H1 (cell line): ENCODE measurements around the gene HOXA11. TPM values are rescaled to one million over a fixed set of nuclear protein-coding genes. Genes with fewer than 3 reads are reported as not detected.

Experiments
- CTCF ChIA-PET: fragments of 300-600 bp; sonication (Branson Sonifier 250); formaldehyde crosslinking; loops from one replicate; lab custom pipeline; 2021; ENCODE audit not compliant: partially characterized antibody; lab: Charles Lee
- POLR2A ChIA-PET: fragments of 300-600 bp; sonication (Branson Sonifier 250); formaldehyde crosslinking; loops from one replicate; lab custom pipeline; 2021; ENCODE audit warnings: inconsistent platforms; ENCODE audit not compliant: partially characterized antibody; lab: Charles Lee
- DNase-seq, 2 experiments: peaks; one replicate each; pipeline versions ENCODE4 v3.0.0 to v3.0.0-alpha.2; 2010 to 2022; ENCODE audit warnings: low spot score in 2 of 2, low read depth in 1 of 2, mixed read lengths in 1 of 2
- FAIRE-seq: peaks from 2 replicates; lab custom pipeline; 2011; peaks lifted over from hg19 to GRCh38; lab: Jason Lieb, UNC
- H2AFZ ChIP-seq: 2 replicates; pipeline ENCODE4 v1.8.1; 2012; ENCODE audit warnings: low read length, inconsistent platforms
- H2AK5ac ChIP-seq: 2 replicates; pipeline ENCODE4 v1.6.1; 2013; ENCODE audit warnings: low read depth, low read length
- H2BK120ac ChIP-seq: replicated peaks from 2 replicates; pipeline ENCODE3; 2013; ENCODE audit warnings: low read depth, low read length, inconsistent platforms
- H2BK12ac ChIP-seq: 2 replicates; pipeline ENCODE4 v1.6.1; 2013; ENCODE audit warnings: low read depth, low read length
- H2BK15ac ChIP-seq: 2 replicates; pipeline ENCODE4 v1.6.1; 2013; ENCODE audit warnings: low read length
- H2BK20ac ChIP-seq: 2 replicates; pipeline ENCODE4 v1.6.1; 2013; ENCODE audit warnings: low read length
- H2BK5ac ChIP-seq: 2 replicates; pipeline ENCODE4 v1.6.1; 2013; ENCODE audit warnings: low read depth, low read length
- H3K14ac ChIP-seq: 2 replicates; pipeline ENCODE4 v1.6.1; 2013; ENCODE audit warnings: inconsistent platforms; ENCODE audit not compliant: insufficient read length
- H3K18ac ChIP-seq: 2 replicates; pipeline ENCODE4 v1.6.1; 2013; ENCODE audit warnings: low read length; ENCODE audit errors: extremely low read depth
- H3K23ac ChIP-seq: 2 replicates; pipeline ENCODE4 v1.6.1; 2013; ENCODE audit warnings: inconsistent platforms; ENCODE audit not compliant: insufficient read length
- H3K23me2 ChIP-seq: 2 replicates; pipeline ENCODE4 v1.6.1; 2013; ENCODE audit warnings: low read depth, low read length
- H3K27ac ChIP-seq: 2 replicates; pipeline ENCODE4 v1.6.1; 2011; ENCODE audit warnings: low read depth, low read length, inconsistent platforms
- H3K27me3 ChIP-seq, 4 experiments: replicated peaks in 1 of 4; 1 replicate in 1 of 4; 2 replicates in 3 of 4; pipeline versions ENCODE4 v1.6.1 to v1.8.1; 2011 to 2013; ENCODE audit warnings: low read length in 3 of 4, mild to moderate bottlenecking in 3 of 4, inconsistent platforms in 2 of 4, mixed read lengths in 2 of 4, moderate library complexity in 1 of 4; ENCODE audit not compliant: control insufficient read depth in 3 of 4, insufficient read depth in 3 of 4; ENCODE audit errors: extremely low read depth in 1 of 4
- H3K36me3 ChIP-seq, 4 experiments: 2 replicates each; pipeline versions ENCODE4 v1.6.1 to v1.8.1; 2011 to 2013; ENCODE audit warnings: mild to moderate bottlenecking in 4 of 4, low read length in 3 of 4, moderate library complexity in 2 of 4, control low read depth in 1 of 4, inconsistent platforms in 1 of 4; ENCODE audit not compliant: insufficient read depth in 4 of 4, control insufficient read depth in 2 of 4
- H3K4ac ChIP-seq: replicated peaks from 2 replicates; pipeline ENCODE3; 2013; ENCODE audit warnings: low read length, low read depth, mixed read lengths, inconsistent platforms; ENCODE audit not compliant: insufficient read length
- H3K4me1 ChIP-seq, 4 experiments: replicated peaks in 1 of 4; 1 replicate in 1 of 4; 2 replicates in 3 of 4; pipeline versions ENCODE4 v1.6.1 to v1.8.1; 2011 to 2013; ENCODE audit warnings: low read length in 3 of 4, inconsistent platforms in 2 of 4, mixed read lengths in 1 of 4; ENCODE audit not compliant: insufficient read depth in 4 of 4, control insufficient read depth in 3 of 4
- H3K4me2 ChIP-seq, 2 experiments: 2 replicates each; pipeline versions ENCODE4 v1.6.1 to v1.8.1; 2011 to 2013; ENCODE audit warnings: low read depth in 2 of 2, low read length in 2 of 2, control low read depth in 1 of 2, inconsistent platforms in 1 of 2, mild to moderate bottlenecking in 1 of 2; ENCODE audit not compliant: insufficient read depth in 1 of 2
- H3K4me3 ChIP-seq, 4 experiments: fragments of 200-600, 300-600 bp in 1 of 4; sonication (generic), shearing (Covaris generic), sonication (Bioruptor Twin) in 1 of 4; 2 replicates each; pipeline versions ENCODE4 v1.5.1 to v1.8.1; 2011 to 2016; ENCODE audit warnings: low read length in 4 of 4, low read depth in 3 of 4, control low read depth in 2 of 4, inconsistent platforms in 2 of 4, mild to moderate bottlenecking in 2 of 4, mixed read lengths in 1 of 4, moderate library complexity in 1 of 4; ENCODE audit not compliant: insufficient read depth in 2 of 4; ENCODE audit errors: extremely low read depth in 1 of 4
- H3K56ac ChIP-seq: replicated peaks from 2 replicates; pipeline ENCODE3; 2013; ENCODE audit warnings: low read depth, mild to moderate bottlenecking, mixed read lengths, low read length, inconsistent platforms; ENCODE audit not compliant: insufficient read length
- H3K79me1 ChIP-seq: 2 replicates; pipeline ENCODE4 v1.6.1; 2013; ENCODE audit warnings: low read depth, low read length, control low read depth
- H3K79me2 ChIP-seq, 2 experiments: 2 replicates each; pipeline versions ENCODE4 v1.6.1 to v1.8.1; 2012 to 2013; ENCODE audit warnings: low read length in 2 of 2, mild to moderate bottlenecking in 2 of 2, inconsistent platforms in 1 of 2; ENCODE audit not compliant: insufficient read depth in 2 of 2, control insufficient read depth in 1 of 2
- H3K9ac ChIP-seq, 4 experiments: replicated peaks in 1 of 4; 1 replicate in 1 of 4; 2 replicates in 3 of 4; pipeline versions ENCODE4 v1.6.1 to v1.8.1; 2011 to 2013; ENCODE audit warnings: low read depth in 3 of 4, low read length in 3 of 4, control low read depth in 2 of 4, mild to moderate bottlenecking in 2 of 4, moderate library complexity in 2 of 4, inconsistent platforms in 1 of 4; ENCODE audit errors: extremely low read depth in 1 of 4
- H3K9me3 ChIP-seq, 2 experiments: 2 replicates each; pipeline versions ENCODE4 v1.6.1 to v1.8.1; 2012 to 2013; ENCODE audit warnings: mild to moderate bottlenecking in 2 of 2, moderate library complexity in 2 of 2, control low read depth in 1 of 2, inconsistent platforms in 1 of 2, low read depth in 1 of 2, low read length in 1 of 2, mixed read lengths in 1 of 2; ENCODE audit not compliant: insufficient read depth in 2 of 2
- H4K20me1 ChIP-seq, 2 experiments: replicated peaks in 1 of 2; 2 replicates each; pipeline versions ENCODE3 to v1.8.1; 2011 to 2013; ENCODE audit warnings: inconsistent platforms in 2 of 2, low read length in 2 of 2, mild to moderate bottlenecking in 1 of 2; ENCODE audit not compliant: insufficient read depth in 2 of 2, control insufficient read depth in 1 of 2
- H4K5ac ChIP-seq: 2 replicates; pipeline ENCODE4 v1.6.1; 2013; ENCODE audit warnings: low read length, low read depth, mixed read lengths, inconsistent platforms; ENCODE audit not compliant: insufficient read length
- H4K8ac ChIP-seq: 2 replicates; pipeline ENCODE4 v1.8.0; 2013; ENCODE audit warnings: mild to moderate bottlenecking, moderate library complexity, low read length, inconsistent platforms; ENCODE audit not compliant: insufficient read depth; ENCODE audit errors: extremely low read depth
- H4K91ac ChIP-seq: replicated peaks from 2 replicates; pipeline ENCODE3; 2013; ENCODE audit warnings: low read length, mixed read lengths, inconsistent platforms; ENCODE audit not compliant: insufficient read length
- ASH2L ChIP-seq: fragments of 200-600, 300-600 bp; sonication (generic); IDR thresholded peaks from one replicate; pipeline ENCODE4 v1.7.1; 2017; ENCODE audit warnings: low read length
- CBX8 ChIP-seq: fragments of 300-800, 300-1000 bp; sonication (generic); IDR thresholded peaks from 2 replicates; pipeline ENCODE4 v1.7.1; 2016; ENCODE audit warnings: low read depth, low read length, borderline replicate concordance
- CEBPB ChIP-seq: IDR thresholded peaks from 2 replicates; pipeline ENCODE4 v1.6.1; 2012; ENCODE audit warnings: low read depth, low read length
- JUND ChIP-seq: IDR thresholded peaks from 2 replicates; pipeline ENCODE4 v1.6.1; 2011; ENCODE audit warnings: mild to moderate bottlenecking, improper control_type of control experiment, low read length
- WGBS, 2 experiments: shearing (Covaris generic) in 1 of 2; methylation state at CpG; one replicate each; pipeline versions ENCODE4 v1.1.6 to v1.1.7; 2013 to 2015; ENCODE audit warnings: low lambda C conversion rate in 2 of 2, mixed read lengths in 2 of 2, inconsistent platforms in 1 of 2, low coverage in 1 of 2, missing lambda C conversion rate in 1 of 2; ENCODE audit not compliant: insufficient replicate concordance in 2 of 2, insufficient coverage in 1 of 2, insufficient read length in 1 of 2; ENCODE audit errors: extremely low coverage in 1 of 2, missing lambda C conversion rate in 1 of 2; 5-methylcytosine and 5-hydroxymethylcytosine counted together
- polyA plus RNA-seq, 7 experiments: library from polyadenylated mRNA; depleted of rRNA in 3 of 7; stranded (reverse) in 5 of 7; unstranded in 2 of 7; fragments of >200 nt in 5 of 7; fragments of 200-250 nt in 2 of 7; gene quantifications; 1 replicate in 5 of 7; 2 replicates in 1 of 7; 4 replicates in 1 of 7; pipeline versions ENCODE4 v1.2.1 to v1.2.3, GENCODE V29; 2011 to 2013; ENCODE audit warnings: missing spikeins in 2 of 7, mixed read lengths in 2 of 7
- total RNA-seq: library from RNA; stranded (reverse); fragmentation: NEBNext Ultra II Directional; extraction: Animal tissue kit (Norgen Biotek cat#: 25700); gene quantifications from 2 replicates; pipeline ENCODE4 v1.2.1, GENCODE V29; 2021

Gene HOXA11
- total and polyA plus RNA-seq, 2 of the 8 experiments (the other 6 are each of a cell fraction or from before 2014, with no cell fraction given) = not detected

DNA sequence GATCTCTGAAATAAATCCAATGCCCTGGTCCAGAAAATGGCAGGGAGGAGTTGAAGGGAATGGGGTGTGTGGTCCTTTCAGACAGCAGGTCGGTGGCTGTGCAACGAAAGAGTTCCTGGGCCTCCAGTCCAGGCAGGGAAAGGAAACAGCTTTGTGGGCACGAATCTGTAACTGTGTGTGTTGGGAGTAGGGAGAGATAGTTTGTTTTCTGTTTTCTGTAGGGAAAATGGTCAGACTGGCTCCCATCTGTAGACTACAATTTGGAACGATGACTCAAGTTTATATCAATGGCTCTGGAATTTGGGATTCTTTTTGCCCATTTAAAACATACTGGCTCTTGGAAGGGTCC is 17.1 kb downstream of the HOXA11 start:
- H3K4me1 ChIP-seq = peaks cover 0 to 3% (median under 1%) of the 10 kb centered on the region in 4 experiments; a peak in 4 of 7 replicates
- DNase-seq (no peak), FAIRE-seq (no peak)
- no peak for TF ChIP-seq JUND
- peak; percentile 62; the same call in 1 of the 2 replicates for TF ChIP-seq CBX8
- no peak for TF ChIP-seq ASH2L
- no peak for TF ChIP-seq CEBPB
- CTCF ChIA-PET = interaction anchor here (0.7 to 5.2 kb wide), 9 partner anchors 8 to 486 kb away, joined by 3 to 29 read pairs (median 3); partner anchors contain the start of genes HOXA3 and HOXA5
- H3K79me2 ChIP-seq = no peaks in the 10 kb centered on the region
- H2BK120ac ChIP-seq = no peak overlapping the region
- H3K56ac ChIP-seq = no peak overlapping the region
- H2AFZ ChIP-seq = no peak overlapping the region
- no peak overlapping the region for H3K4ac ChIP-seq
- H2BK12ac ChIP-seq = 0 out of 2 replicates have a peak overlapping the region, but pooled peaks have one; percentile 71
- H2BK5ac ChIP-seq = no peak overlapping the region
- 32% methylated on average over 4 of the region's 4 CpGs; no CpG with 5 or more reads in 1 of the 2 experiments for WGBS, 2 experiments
- no peak overlapping the region for H3K18ac ChIP-seq
- peaks cover 95 to 100% (median 100%) of the 10 kb centered on the region in 4 experiments for H3K27me3 ChIP-seq
- no peak overlapping the region for H2BK20ac ChIP-seq
- no peak overlapping the region for H3K4me2 ChIP-seq
- no peaks in the 10 kb centered on the region for H3K23me2 ChIP-seq
- no peak overlapping the region for H4K91ac ChIP-seq
- peaks cover 0 to 17% (median 0%) of the 10 kb centered on the region in 4 experiments; a peak in 1 of 8 replicates for H3K36me3 ChIP-seq
- H2BK15ac ChIP-seq = no peak overlapping the region
- peaks cover 0 to 6% of the 10 kb centered on the region in 2 experiments; a peak in 1 of 4 replicates for H3K9me3 ChIP-seq
- POLR2A ChIA-PET = no interaction called here
- H3K23ac ChIP-seq = no peak overlapping the region
- no peak overlapping the region for H3K27ac ChIP-seq
- no peak overlapping the region for H2AK5ac ChIP-seq
- no peak overlapping the region for H3K14ac ChIP-seq
- peaks cover 27 to 43% of the 10 kb centered on the region in 2 experiments for H4K20me1 ChIP-seq
- H4K8ac ChIP-seq = no peak overlapping the region
- no peak overlapping the region for H3K4me3 ChIP-seq
- no peak overlapping the region for H4K5ac ChIP-seq
- H3K79me1 ChIP-seq = no peaks in the 10 kb centered on the region
- no peak overlapping the region for H3K9ac ChIP-seq
